A549 treated with AZD9567 at 1 μM for 4 hours (cell line): ENCODE results near the gene PDCD1. TPM values are rescaled to one million over a fixed set of nuclear protein-coding genes. Genes with fewer than 3 reads are reported as not detected.

Experiments
- total RNA-seq: library from RNA; stranded (reverse); fragments of 200-300 nt; extraction: Qiagen RNA extraction; gene quantifications from 5 replicates; pipeline ENCODE4 v1.2.3, GENCODE V29; 2022; ENCODE audit not compliant: insufficient read depth

Gene PDCD1
- total RNA-seq, result not detected in 5 replicates

GRCh38 chr2:241858206-241859016 lies at the start of gene PDCD1:
Gene PDCD1 (minus strand): TSS chr2:241858894. CDS start chr2:241858838, 56 bp downstream.

GRCh38 chr2:241869087-241869961 lies 10.6 kb upstream of the PDCD1 start, which contains the start of gene RTP5:
Gene RTP5 (plus strand): TSS chr2:241869729. CDS start chr2:241869757, 28 bp downstream.

DNA sequence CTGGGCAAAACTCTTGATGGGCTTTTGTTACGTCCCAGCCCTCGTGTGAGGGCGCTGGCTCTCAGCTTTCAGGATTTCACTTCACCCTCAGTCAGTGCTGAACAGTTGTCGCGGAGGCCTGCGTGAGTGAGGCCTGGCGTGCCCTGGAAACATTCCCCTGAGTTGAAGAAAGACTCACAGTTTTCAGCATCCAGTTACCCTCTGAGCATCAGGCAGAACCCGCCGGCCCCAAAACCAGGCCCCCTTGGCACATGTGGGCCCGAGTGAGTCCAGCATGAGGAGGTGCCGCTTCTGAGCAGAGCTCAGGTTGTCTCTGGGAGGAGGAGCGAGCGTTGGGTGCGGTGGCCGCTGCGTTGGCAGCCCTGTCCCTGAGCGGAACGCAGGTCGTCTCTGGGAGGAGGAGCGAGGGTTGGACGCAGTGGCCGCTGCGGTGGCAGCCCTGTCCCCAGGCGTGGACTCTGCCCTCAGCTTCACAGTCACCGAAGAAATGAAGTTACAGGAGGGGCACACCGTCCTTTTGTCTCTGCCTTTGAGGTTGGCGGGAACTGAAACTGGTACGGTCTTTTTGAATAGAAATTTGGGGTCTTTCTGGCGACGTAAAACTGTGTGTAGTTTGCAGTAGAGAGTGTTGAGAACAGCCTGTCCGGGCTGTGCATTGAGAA lies 49.8 kb downstream of the PDCD1 start, which contains the start of gene NEU4:
Gene NEU4, plus strand, starts transcription at position 473 of the 662 bp plus-strand sequence. CDS start 5,292 bp downstream, outside the sequence.

Other genes starting within 250 kb of the PDCD1 start
- gene THAP4, start 221.7 kb downstream of the PDCD1 start, total RNA-seq, result 55.0 to 83.5 TPM (median 73.6 TPM) in 5 replicates
- gene ATG4B, start 221.2 kb downstream of the PDCD1 start, total RNA-seq, result 49.7 to 59.3 TPM (median 55.9 TPM) in 5 replicates
- 129 to 146 TPM (median 135 TPM) in 5 replicates for gene DTYMK, start 172.1 kb downstream of the PDCD1 start, total RNA-seq
- 20.8 to 23.8 TPM (median 21.8 TPM) in 5 replicates for gene ING5, start 156.9 kb downstream of the PDCD1 start, total RNA-seq
- gene D2HGDH, start 124.3 kb downstream of the PDCD1 start, total RNA-seq, result 6.3 to 13.6 TPM (median 11.8 TPM) in 5 replicates
- gene GAL3ST2, start 82.1 kb downstream of the PDCD1 start, total RNA-seq, result 0.09 to 0.34 TPM (median 0.19 TPM) in 4 of 5 replicates, not detected in the other
- gene NEU4, start 49.7 kb downstream of the PDCD1 start, total RNA-seq, result 0.20 to 0.25 TPM (median 0.21 TPM) in 4 of 5 replicates, not detected in the other
- gene RTP5, start 10.8 kb upstream of the PDCD1 start, total RNA-seq, result not detected in 5 replicates